Measurements from ENCODE around the gene DSC1.

DNA sequence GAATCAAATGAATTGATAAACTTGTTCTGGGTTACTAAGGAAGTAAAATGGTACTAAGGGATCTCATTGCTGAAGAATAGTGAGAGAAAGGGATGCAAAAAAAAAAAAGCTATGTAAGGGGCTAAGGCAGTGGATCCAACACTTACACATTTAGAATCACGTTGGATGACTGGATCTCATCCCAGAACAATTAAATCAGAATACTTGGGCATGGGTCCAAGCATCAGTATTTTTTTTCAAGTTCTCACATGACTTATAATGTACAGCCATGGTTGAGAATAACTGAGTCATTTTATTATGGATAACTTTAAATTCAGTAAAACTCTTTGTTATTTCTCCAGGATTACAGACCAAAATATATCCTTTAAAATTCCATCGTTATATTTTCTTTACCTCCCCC, 8.5 kb downstream of the DSC1 start:
- TF ChIP-seq EGR1 (IDR thresholded peaks at IDR 0.05) (no peak), EP300 (IDR thresholded peaks at IDR 0.05; ENCODE audit: borderline replicate concordance) (no peak), TAF1 (IDR thresholded peaks at IDR 0.05; ENCODE audit: low read depth) (no peak), NFIC (IDR thresholded peaks at IDR 0.05) (no peak), TCF12 (IDR thresholded peaks at IDR 0.05; ENCODE audit: low read depth) (no peak), ZBTB7A (IDR thresholded peaks at IDR 0.05; ENCODE audit: low read depth) (no peak), CREB1 (IDR thresholded peaks at IDR 0.05; ENCODE audit: low read depth) (no peak), RAD21 (IDR thresholded peaks at IDR 0.05; ENCODE audit: low read depth) (no peak), TEAD4 (IDR thresholded peaks at IDR 0.05) (no peak)
- TF ChIP-seq, protein P1, sequence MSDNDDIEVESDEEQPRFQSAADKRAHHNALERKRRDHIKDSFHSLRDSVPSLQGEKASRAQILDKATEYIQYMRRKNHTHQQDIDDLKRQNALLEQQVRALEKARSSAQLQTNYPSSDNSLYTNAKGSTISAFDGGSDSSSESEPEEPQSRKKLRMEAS (IDR thresholded peaks at IDR 0.05), result no peak
